Parathyroid adenoma (tissue), 2 donors: ENCODE data around the gene RNF10.
"Not testable (repeated sequence)": the region's sequence is repeated elsewhere in the genome, so short reads cannot be mapped to it uniquely, and the experiment has no call there.

Experiments
- H2AFZ ChIP-seq: fragments of 300-600 bp; sonication (generic); one replicate; pipeline ENCODE4 v1.7.0; 2017; ENCODE audit warnings: antibody characterized with exemption, mild to moderate bottlenecking
- H3K27ac ChIP-seq: fragments of 300-600 bp; sonication (generic); one replicate; pipeline ENCODE4 v1.7.0; 2017
- H3K27me3 ChIP-seq: fragments of 300-600 bp; sonication (generic); one replicate; pipeline ENCODE4 v1.7.0; 2017; ENCODE audit warnings: low read length; ENCODE audit not compliant: control insufficient read depth, insufficient read depth
- H3K36me3 ChIP-seq: fragments of 300-600 bp; sonication (generic); one replicate; pipeline ENCODE4 v1.7.0; 2017; ENCODE audit warnings: low read length; ENCODE audit not compliant: control insufficient read depth, insufficient read depth
- H3K4me1 ChIP-seq: fragments of 300-600 bp; sonication (generic); one replicate; pipeline ENCODE4 v1.7.0; 2017; ENCODE audit warnings: control low read depth
- H3K4me2 ChIP-seq: fragments of 300-600 bp; sonication (generic); one replicate; pipeline ENCODE4 v1.7.0; 2017; ENCODE audit warnings: low read length
- H3K4me3 ChIP-seq: fragments of 300-600 bp; sonication (generic); one replicate; pipeline ENCODE4 v1.7.0; 2017; ENCODE audit warnings: low read depth, low read length
- H3K79me2 ChIP-seq: fragments of 300-600 bp; sonication (generic); one replicate; pipeline ENCODE4 v1.7.0; 2017; ENCODE audit warnings: control low read depth
- H3K9ac ChIP-seq: fragments of 300-600 bp; sonication (generic); one replicate; pipeline ENCODE4 v1.7.0; 2017; ENCODE audit warnings: mild to moderate bottlenecking
- H3K9me3 ChIP-seq: fragments of 300-600 bp; sonication (generic); one replicate; pipeline ENCODE4 v1.7.0; 2017; ENCODE audit warnings: low read length; ENCODE audit not compliant: control insufficient read depth
- CTCF ChIP-seq: fragments of 300-600 bp; sonication (generic); IDR thresholded peaks from one replicate; pipeline ENCODE4 v1.7.0; 2017; ENCODE audit warnings: antibody characterized with exemption, mild to moderate bottlenecking
- donor health status: primary hyperparathyroidism.

Gene RNF10

GRCh38 chr12:120504587-120504986, 29.6 kb upstream of the RNF10 start:
- no peak overlapping the region for H3K27ac ChIP-seq
- H3K27me3 ChIP-seq: no peaks in the 10 kb centered on the region
- H3K4me3 ChIP-seq: no peak overlapping the region
- no peaks in the 10 kb centered on the region for H3K36me3 ChIP-seq
- no peaks in the 10 kb centered on the region for H3K9me3 ChIP-seq
- no peak overlapping the region for H3K9ac ChIP-seq
- no peaks in the 10 kb centered on the region for H3K79me2 ChIP-seq
- H3K4me2 ChIP-seq: no peak overlapping the region
- TF ChIP-seq CTCF: no peak
- H2AFZ ChIP-seq: no peak overlapping the region
- no peaks in the 10 kb centered on the region for H3K4me1 ChIP-seq

- TF ChIP-seq CTCF: no peak
- Histone ChIP-seq H3K9ac (no peak overlapping the region), H3K27ac (no peak overlapping the region), H3K4me3 (no peak overlapping the region), H3K4me1 (no peaks in the 10 kb centered on the region), H3K4me2 (no peak overlapping the region), H3K79me2 (no peaks in the 10 kb centered on the region), H2AFZ (no peak overlapping the region), H3K9me3 (no peaks in the 10 kb centered on the region), H3K27me3 (no peaks in the 10 kb centered on the region), H3K36me3 (no peaks in the 10 kb centered on the region)
Observed at GRCh38 chr12:120508537-120508936, 25.6 kb upstream of the RNF10 start.

GRCh38 chr12:120514002-120514401, 20.2 kb upstream of the RNF10 start:
- Histone ChIP-seq H3K27me3 (no peaks in the 10 kb centered on the region), H2AFZ (no peak overlapping the region), H3K79me2 (peaks cover 7% of the 10 kb centered on the region), H3K9me3 (no peaks in the 10 kb centered on the region), H3K9ac (no peak overlapping the region), H3K4me3 (no peak overlapping the region), H3K4me2 (no peak overlapping the region), H3K4me1 (no peaks in the 10 kb centered on the region), H3K36me3 (no peaks in the 10 kb centered on the region), H3K27ac (no peak overlapping the region)
- no peak for TF ChIP-seq CTCF

GRCh38 chr12:120515496-120515895, 18.7 kb upstream of the RNF10 start:
- H3K27me3 ChIP-seq: no peaks in the 10 kb centered on the region
- H3K4me1 ChIP-seq: no peaks in the 10 kb centered on the region
- H3K9me3 ChIP-seq: no peaks in the 10 kb centered on the region
- no peak overlapping the region for H2AFZ ChIP-seq
- H3K36me3 ChIP-seq: no peaks in the 10 kb centered on the region
- peaks cover 7% of the 10 kb centered on the region for H3K79me2 ChIP-seq
- no peak overlapping the region for H3K9ac ChIP-seq
- no peak for TF ChIP-seq CTCF
- no peak overlapping the region for H3K4me3 ChIP-seq
- no peak overlapping the region for H3K27ac ChIP-seq
- H3K4me2 ChIP-seq: no peak overlapping the region

- H3K79me2 ChIP-seq, H3K4me2 ChIP-seq, H3K9ac ChIP-seq, H3K4me1 ChIP-seq, H3K4me3 ChIP-seq, H2AFZ ChIP-seq, H3K9me3 ChIP-seq, H3K27me3 ChIP-seq, H3K36me3 ChIP-seq, H3K27ac ChIP-seq: not testable (repeated sequence)
Observed at GRCh38 chr12:120519324-120519723, 14.8 kb upstream of the RNF10 start.
